ENCODE measurements around the gene TSHZ2.

The TSHZ2 gene

DNA sequence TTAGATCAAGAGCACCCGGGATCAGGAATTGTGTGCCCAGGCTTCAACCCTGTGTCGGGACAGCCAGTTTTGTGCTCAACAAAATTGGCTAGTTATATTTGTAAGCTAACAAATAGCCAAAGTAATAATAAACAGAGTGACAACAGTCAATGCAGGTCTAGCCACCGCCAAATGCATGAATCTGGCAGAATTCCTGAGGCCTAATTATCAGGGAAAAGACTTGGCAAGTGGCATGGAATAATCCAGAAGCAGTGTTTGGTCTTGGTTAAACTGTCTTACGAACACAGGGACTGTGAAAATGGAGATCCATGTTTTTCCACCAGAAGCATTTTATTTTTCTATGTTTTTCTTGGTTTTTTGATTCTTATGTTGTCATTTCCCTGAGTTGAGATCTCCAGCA is 352.7 kb downstream of the TSHZ2 start:
- Histone ChIP-seq H3K4me3 (no peak overlapping the region), H3K27ac (no peak overlapping the region)
- no peak for DNase-seq (ENCODE audit: low spot score)
- TF ChIP-seq, protein P1, sequence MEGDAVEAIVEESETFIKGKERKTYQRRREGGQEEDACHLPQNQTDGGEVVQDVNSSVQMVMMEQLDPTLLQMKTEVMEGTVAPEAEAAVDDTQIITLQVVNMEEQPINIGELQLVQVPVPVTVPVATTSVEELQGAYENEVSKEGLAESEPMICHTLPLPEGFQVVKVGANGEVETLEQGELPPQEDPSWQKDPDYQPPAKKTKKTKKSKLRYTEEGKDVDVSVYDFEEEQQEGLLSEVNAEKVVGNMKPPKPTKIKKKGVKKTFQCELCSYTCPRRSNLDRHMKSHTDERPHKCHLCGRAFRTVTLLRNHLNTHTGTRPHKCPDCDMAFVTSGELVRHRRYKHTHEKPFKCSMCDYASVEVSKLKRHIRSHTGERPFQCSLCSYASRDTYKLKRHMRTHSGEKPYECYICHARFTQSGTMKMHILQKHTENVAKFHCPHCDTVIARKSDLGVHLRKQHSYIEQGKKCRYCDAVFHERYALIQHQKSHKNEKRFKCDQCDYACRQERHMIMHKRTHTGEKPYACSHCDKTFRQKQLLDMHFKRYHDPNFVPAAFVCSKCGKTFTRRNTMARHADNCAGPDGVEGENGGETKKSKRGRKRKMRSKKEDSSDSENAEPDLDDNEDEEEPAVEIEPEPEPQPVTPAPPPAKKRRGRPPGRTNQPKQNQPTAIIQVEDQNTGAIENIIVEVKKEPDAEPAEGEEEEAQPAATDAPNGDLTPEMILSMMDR (IDR thresholded peaks at IDR 0.05): no peak

DNA sequence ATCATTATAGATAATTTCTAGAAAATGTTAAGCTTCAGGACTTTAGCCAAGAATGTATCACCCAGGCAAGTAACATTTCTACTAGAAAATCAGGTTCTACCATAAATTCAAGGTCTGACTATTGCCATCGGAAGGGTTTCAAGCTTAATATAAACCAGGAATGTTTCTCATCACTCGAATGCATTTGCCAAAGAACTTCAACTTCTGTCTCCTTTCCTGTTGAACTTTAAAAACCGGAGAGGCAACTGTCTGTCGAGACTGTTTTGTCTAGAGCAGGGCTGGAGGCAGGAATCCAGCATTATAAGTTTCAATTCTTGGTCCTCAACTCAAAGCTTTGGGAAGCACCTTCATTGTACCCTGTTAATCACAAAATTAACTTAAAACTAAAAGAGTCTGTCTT is 356.8 kb downstream of the TSHZ2 start:
- Histone ChIP-seq H3K27ac (no peak overlapping the region), H3K4me3 (no peak overlapping the region)
- TF ChIP-seq, protein P1 (IDR thresholded peaks at IDR 0.05): no peak
- no peak for DNase-seq (ENCODE audit: low spot score)

DNA sequence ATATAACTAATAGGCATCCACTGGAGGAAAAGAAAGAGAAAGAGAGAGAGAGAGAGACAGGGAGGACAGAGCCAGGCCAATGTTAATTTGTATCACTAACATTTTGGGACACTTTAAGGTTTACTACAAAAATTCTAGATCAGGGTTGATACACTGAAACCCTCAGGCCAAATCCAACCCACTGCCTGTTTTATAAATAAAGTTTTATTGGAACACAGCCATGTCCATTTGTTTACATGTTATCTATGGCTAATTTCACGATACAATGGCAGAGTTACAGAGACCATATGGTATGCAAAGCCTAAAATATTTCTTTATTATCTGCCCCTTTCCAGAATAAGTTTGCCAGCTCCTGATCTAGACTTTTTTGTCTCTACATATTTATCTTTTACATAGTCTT is 357.6 kb downstream of the TSHZ2 start:
- Histone ChIP-seq H3K27ac (no peak overlapping the region), H3K4me3 (no peak overlapping the region)
- TF ChIP-seq, protein P1 (IDR thresholded peaks at IDR 0.05): no peak
- no peak for DNase-seq (ENCODE audit: low spot score)

DNA sequence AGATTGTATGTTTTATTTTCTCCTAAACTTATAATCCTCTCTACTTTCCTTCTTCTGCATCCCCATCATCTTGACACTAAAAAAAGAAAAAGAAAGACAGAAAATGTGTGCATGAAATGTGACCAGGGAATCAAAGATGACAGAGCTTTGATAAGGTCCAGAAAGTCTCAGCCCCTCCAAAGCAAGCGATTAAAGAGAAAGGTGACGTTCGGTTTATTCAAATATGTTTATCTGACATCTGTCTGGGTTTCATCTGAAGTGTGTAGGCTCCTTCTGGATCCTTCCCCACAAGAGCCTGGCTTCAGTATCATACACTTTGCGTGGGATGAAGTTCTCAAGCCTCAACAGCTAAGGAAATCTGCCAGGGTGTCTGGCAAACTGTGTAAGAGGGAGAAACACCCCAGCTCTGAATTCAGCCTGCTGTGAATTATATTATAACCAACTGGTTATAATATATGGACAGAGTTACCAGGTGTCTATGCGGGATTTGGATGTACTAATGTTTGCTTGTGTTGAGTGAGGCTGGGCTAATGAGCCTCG is 358.5 kb downstream of the TSHZ2 start:
- H3K27ac ChIP-seq: no peak overlapping the region

DNA sequence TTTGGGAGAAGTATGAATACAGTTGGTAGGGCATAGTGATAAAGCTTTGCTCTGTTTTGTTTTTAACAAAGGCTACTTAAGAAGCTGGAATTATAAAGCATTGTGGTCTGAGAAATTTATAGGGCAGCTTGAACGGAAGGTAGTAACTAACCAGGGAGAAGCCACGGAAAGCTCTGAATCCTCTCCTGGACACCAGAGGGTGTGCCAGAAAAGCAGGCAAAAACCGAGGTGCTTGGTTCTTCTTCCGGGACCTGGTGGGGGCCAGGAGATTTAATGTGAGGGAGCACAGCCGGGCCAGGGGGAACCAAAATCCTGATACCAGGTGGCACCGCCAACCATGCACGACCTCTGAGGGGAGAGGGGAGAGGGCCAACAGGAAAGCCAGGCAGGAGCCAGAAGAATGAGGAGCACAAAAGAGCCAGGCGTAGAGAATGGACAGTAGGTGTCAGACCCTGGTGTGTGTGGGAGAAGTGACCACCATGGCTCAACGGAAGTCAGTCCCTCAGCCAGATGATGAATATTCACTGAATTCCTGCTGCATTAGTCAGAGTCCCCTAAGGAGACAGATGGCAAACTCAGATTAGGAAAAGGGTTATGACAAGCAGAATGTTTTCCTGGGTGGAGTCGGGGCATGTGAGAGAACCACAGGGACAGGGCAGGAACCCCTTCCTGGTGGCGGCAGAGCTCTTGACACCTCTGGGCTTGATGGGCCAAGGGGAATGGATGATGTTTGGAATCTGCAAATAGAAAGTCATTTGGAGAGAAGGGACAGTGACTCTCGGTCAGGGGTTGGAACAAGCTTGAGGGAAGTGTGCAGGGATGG is 359.2 kb downstream of the TSHZ2 start:
- no peak for DNase-seq (ENCODE audit: low spot score)
- Histone ChIP-seq H3K4me3 (no peak overlapping the region), H3K27ac (no peak overlapping the region)
- TF ChIP-seq, protein P1 (IDR thresholded peaks at IDR 0.05): no peak

More for the DNA sequence above, 358.5 kb downstream of the TSHZ2 start:
- H3K4me3 ChIP-seq: no peak overlapping the region
- no peak for DNase-seq (ENCODE audit: low spot score)
- TF ChIP-seq, protein P1 (IDR thresholded peaks at IDR 0.05): no peak

DNA sequence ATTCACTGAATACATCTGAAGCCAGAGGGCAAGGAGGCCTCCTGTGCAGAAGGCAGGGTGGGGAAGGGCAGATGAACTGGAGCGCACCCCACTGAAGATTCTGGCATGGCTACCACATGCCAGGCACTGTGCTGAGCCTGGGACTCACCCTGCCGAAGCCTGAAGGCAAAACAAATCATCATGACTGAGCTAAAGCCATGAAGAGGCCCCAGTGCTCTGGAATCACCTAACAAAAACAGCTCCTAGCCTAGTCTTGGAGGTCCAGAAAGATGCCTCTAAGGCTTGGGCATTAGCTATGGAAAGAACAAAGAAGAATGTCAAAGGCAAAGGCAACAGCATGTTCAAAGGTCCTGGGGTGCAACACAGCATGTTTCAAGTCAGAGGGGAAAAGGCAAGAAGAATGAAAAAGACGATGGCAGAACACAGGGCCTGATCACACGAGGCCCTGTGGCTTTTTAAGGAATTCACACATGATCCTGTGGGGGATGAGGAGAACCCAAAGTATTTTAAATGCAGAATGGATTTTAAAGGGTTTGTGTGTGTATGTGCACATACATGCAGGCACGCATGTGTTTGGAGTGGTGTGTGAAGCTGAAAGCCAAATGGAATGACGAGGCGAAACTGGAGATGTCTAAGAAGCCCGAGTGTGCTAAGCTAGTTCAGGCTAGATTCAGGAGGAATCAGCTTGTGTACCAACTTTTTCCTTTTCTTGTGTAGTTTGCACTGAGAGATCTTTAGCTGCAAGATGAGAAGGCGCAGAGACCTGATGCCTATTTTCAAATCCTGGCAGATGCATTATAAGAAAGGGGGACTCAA is 360.1 kb downstream of the TSHZ2 start:
- DNase-seq (ENCODE audit: low spot score): no peak
- TF ChIP-seq, protein P1 (IDR thresholded peaks at IDR 0.05): no peak
- Histone ChIP-seq H3K27ac (no peak overlapping the region), H3K4me3 (no peak overlapping the region)

Data from coronary artery (tissue), 2 donors.